Uterus (tissue), 4 donors: ENCODE results near the gene PRKG1. TPM values are rescaled to one million over a fixed set of nuclear protein-coding genes. Genes with fewer than 3 reads are reported as not detected.

Source experiments
- DNase-seq, 2 donors: peaks; one replicate each; pipeline ENCODE4 v3.0.0-alpha.2; 2019 to 2020
- H3K27ac ChIP-seq, 2 donors: fragments of 200-600 bp; sonication (generic); 1 replicate in 1 of 2; 2 replicates in 1 of 2; pipeline ENCODE4 v1.5.1; 2016 to 2018
- H3K27me3 ChIP-seq, 2 donors: fragments of 200-600 bp; sonication (generic); one replicate each; pipeline ENCODE4 v1.5.1; 2018 to 2019; ENCODE audit warnings: control low read depth in 1 of 2
- H3K36me3 ChIP-seq, 2 donors: fragments of 200-600 bp; sonication (generic); one replicate each; pipeline ENCODE4 v1.5.1; 2019; ENCODE audit warnings: control low read depth in 1 of 2
- H3K4me1 ChIP-seq, 2 donors: fragments of 200-600 bp; sonication (generic); one replicate each; pipeline ENCODE4 v1.5.1; 2018 to 2019; ENCODE audit warnings: control low read depth in 1 of 2
- H3K4me3 ChIP-seq, 2 donors: fragments of 200-600 bp; sonication (generic); 1 replicate in 1 of 2; 2 replicates in 1 of 2; pipeline ENCODE4 v1.5.1; 2018 to 2019; ENCODE audit warnings: mild to moderate bottlenecking in 1 of 2
- H3K9me3 ChIP-seq, 2 donors: fragments of 200-600 bp; sonication (generic); one replicate each; pipeline ENCODE4 v1.5.1; 2019; ENCODE audit warnings: control low read depth in 1 of 2
- POLR2A ChIP-seq, 2 donors: fragments of 450-650 bp; IDR thresholded peaks; one replicate each; pipeline ENCODE4 v1.6.1; 2016; ENCODE audit warnings: antibody characterized with exemption in 2 of 2, mild to moderate bottlenecking in 1 of 2, moderate library complexity in 1 of 2
- intact Hi-C: fragments of 100-400 bp; cut with DNase I; formaldehyde crosslinking; loops from one replicate; pipeline ENCODE4 v1.15.1; 2023; ENCODE audit warnings: low total_unique reads
- total RNA-seq, 4 donors: library from RNA; depleted of rRNA in 3 of 4; stranded (reverse); fragments of >200 nt in 3 of 4; gene quantifications; one replicate each; pipeline versions ENCODE4 v1.1.0 to v1.2.4, GENCODE V29; 2014 to 2023
- TF ChIP-seq, protein P1 (sequence below), 4 experiments: fragments of 200-600 bp in 2 of 4; fragments of 450-650 bp in 2 of 4; sonication (generic) in 2 of 4; IDR thresholded peaks; one replicate each; pipeline ENCODE4 v1.5.1; 2016 to 2019; ENCODE audit warnings: antibody characterized with exemption in 4 of 4, mild to moderate bottlenecking in 2 of 4, moderate library complexity in 1 of 4
- donor health status: DM: yes; HTN: yes; CAD: no.

The PRKG1 gene
- total RNA-seq, 4 donors from 2014 or later: 32.4 to 136 (median 69.6) TPM

DNA sequence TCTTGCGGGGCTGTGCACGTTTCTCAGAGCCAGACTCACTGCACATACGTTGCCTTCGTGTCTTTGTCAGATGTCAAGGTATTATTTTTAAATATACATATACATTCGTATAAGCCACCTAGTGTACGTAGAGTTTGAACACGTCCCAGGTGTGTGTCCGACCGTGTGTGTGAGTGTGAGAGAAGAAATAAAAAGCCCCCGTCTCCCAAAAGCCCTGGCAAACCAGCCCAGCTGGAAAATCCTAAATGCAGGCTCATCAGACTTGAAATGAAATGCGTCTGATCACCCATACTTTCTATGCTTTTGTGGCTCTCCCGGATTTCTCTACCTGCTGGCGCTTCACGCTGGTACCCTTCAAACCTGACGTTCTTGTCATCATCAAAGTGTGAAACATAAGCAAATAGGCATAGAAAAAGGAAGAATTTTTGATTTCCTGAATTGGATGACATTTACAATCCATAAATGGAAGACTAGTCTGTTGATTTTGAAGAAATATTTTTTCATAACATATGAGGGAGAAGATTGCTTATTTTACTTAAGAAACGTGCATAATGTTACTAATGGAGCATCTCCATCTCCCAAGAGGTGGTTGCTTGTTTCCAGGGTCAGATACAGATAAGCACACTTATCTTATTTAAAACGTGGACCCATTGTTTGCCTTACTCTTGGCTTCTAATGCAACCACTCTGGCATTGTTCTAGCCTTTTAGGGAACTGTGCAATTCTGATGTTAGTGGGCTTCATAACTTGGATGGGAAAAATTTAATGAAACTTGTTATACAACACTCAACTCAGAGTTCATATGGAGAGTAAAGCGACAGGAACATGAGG, 971 bp downstream of the PRKG1 start:
- Histone ChIP-seq H3K36me3 (no peaks in the 10 kb centered on the region), H3K27ac (peak overlapping the region; percentile 92 to 98), H3K9me3 (no peaks in the 10 kb centered on the region), H3K4me1 (peaks cover 0 to 6% of the 10 kb centered on the region in 2 donors), H3K27me3 (no peaks in the 10 kb centered on the region), H3K4me3 (peak overlapping the region; percentile 62 to 79)
- intact Hi-C loops: no loop called here
- TF ChIP-seq, protein P1, sequence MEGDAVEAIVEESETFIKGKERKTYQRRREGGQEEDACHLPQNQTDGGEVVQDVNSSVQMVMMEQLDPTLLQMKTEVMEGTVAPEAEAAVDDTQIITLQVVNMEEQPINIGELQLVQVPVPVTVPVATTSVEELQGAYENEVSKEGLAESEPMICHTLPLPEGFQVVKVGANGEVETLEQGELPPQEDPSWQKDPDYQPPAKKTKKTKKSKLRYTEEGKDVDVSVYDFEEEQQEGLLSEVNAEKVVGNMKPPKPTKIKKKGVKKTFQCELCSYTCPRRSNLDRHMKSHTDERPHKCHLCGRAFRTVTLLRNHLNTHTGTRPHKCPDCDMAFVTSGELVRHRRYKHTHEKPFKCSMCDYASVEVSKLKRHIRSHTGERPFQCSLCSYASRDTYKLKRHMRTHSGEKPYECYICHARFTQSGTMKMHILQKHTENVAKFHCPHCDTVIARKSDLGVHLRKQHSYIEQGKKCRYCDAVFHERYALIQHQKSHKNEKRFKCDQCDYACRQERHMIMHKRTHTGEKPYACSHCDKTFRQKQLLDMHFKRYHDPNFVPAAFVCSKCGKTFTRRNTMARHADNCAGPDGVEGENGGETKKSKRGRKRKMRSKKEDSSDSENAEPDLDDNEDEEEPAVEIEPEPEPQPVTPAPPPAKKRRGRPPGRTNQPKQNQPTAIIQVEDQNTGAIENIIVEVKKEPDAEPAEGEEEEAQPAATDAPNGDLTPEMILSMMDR (IDR thresholded peaks at IDR 0.05): no peak
- TF ChIP-seq POLR2A (IDR thresholded peaks at IDR 0.05): no peak
- DNase-seq: no peak

DNA sequence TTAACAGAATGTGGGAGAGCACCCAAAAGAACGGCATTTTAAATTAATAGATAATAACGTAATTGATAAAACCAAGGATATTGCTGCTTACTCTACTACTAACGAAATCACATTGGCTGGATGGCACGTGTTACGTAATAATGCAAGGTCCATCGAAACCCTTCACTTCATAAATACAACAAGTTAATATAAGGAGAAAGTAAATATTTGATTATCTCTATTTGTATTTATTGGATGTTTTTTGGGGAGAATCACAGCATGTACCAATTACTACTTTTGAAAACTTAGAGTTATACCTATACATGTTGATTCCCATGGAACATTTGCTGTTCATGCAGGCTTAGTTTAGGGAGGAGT, 1.6 kb downstream of the PRKG1 start:
- H3K4me3 ChIP-seq: peak overlapping the region; percentile 62 to 79
- no peaks in the 10 kb centered on the region for H3K9me3 ChIP-seq
- DNase-seq: no peak
- no peaks in the 10 kb centered on the region for H3K27me3 ChIP-seq
- peak overlapping the region; percentile 92 to 98 for H3K27ac ChIP-seq
- no peak for TF ChIP-seq POLR2A (IDR thresholded peaks at IDR 0.05)
- TF ChIP-seq, protein P1 (IDR thresholded peaks at IDR 0.05): no peak
- intact Hi-C loops: no loop called here
- peaks cover 0 to 6% of the 10 kb centered on the region in 2 donors for H3K4me1 ChIP-seq
- H3K36me3 ChIP-seq: no peaks in the 10 kb centered on the region

DNA sequence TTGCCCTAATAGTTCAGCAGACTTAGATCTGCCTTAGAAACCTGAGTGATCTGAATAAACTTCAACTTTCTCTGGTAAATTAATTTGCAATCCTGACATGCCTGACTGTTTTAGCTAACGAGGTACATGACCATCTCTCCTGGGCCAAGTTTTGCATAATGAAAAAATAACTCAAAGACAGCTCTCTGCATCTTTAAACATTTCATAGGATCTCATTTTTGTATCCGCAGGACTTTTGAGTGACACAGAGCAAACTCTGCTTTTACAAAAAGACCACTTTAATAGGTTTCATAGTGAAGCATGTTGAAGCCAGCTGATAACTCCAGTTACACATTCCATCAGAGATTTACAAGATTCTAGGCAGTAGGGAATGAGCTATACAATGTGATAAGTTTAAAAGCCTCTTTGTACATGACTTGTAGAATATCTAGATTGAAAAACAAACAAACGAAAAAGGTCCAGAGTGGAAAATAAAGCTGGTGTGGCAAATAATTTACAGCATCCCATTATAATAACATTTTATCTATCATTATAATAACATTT, 2.1 kb downstream of the PRKG1 start:
- H3K27ac ChIP-seq: peak overlapping the region; percentile 92 to 98
- intact Hi-C loops: no loop called here
- peak overlapping the region; percentile 62 to 79 for H3K4me3 ChIP-seq
- H3K36me3 ChIP-seq: no peaks in the 10 kb centered on the region
- no peaks in the 10 kb centered on the region for H3K27me3 ChIP-seq
- no peak for DNase-seq
- TF ChIP-seq, protein P1 (IDR thresholded peaks at IDR 0.05): no peak
- no peak for TF ChIP-seq POLR2A (IDR thresholded peaks at IDR 0.05)
- peaks cover 0 to 6% of the 10 kb centered on the region in 2 donors for H3K4me1 ChIP-seq
- no peaks in the 10 kb centered on the region for H3K9me3 ChIP-seq

DNA sequence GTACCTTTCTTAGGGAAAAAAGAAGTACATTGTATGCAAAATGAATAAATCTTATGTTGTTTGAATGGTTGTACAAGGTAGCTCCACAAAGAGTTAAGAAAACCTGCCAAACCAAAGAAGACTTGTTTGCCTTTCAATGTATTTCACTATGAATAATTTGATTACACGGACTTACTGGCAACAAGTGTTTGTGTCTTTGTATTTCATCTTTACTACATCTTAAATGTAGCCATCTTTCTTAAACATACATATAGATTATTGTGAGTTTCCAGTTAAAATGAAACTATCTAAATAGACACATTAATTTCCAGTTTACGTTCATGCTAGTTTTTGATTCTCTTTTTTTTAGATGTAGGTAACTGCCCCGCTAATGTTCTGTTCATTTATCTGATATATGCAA, 2.8 kb downstream of the PRKG1 start:
- no peak for TF ChIP-seq POLR2A (IDR thresholded peaks at IDR 0.05)
- TF ChIP-seq, protein P1 (IDR thresholded peaks at IDR 0.05): no peak
- Histone ChIP-seq H3K27ac (peak overlapping the region; percentile 92 to 98), H3K4me3 (peak overlapping the region in 1 of 2 donors; percentile 79), H3K36me3 (no peaks in the 10 kb centered on the region), H3K4me1 (peaks cover 0 to 6% of the 10 kb centered on the region in 2 donors), H3K27me3 (no peaks in the 10 kb centered on the region), H3K9me3 (no peaks in the 10 kb centered on the region)
- no peak for DNase-seq
- intact Hi-C loops: no loop called here

DNA sequence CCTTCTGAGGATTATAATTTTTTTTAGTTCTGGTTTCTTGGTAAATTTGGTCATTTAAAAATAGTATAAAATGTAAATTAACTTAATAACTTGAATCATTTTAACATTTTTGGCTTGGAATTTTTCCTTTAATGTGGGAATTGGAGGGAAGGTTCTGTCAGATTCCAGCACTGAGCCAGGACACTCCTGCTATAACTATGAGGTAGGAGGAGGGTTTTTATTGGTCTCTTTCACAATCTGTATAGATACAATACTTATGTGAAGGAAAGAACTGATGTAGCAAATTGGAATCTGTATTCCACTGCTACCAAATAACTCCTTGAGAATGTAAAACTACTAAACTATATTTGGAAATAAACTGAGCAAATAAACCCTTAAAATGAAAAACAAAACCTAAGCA, 3.2 kb downstream of the PRKG1 start:
- Histone ChIP-seq H3K4me1 (peaks cover 0 to 5% of the 10 kb centered on the region in 2 donors), H3K27ac (peak overlapping the region; percentile 34 to 98), H3K27me3 (no peaks in the 10 kb centered on the region), H3K9me3 (no peaks in the 10 kb centered on the region), H3K36me3 (no peaks in the 10 kb centered on the region), H3K4me3 (peak overlapping the region in 1 of 2 donors; percentile 79)
- DNase-seq: no peak
- intact Hi-C loops: no loop called here
- no peak for TF ChIP-seq POLR2A (IDR thresholded peaks at IDR 0.05)
- TF ChIP-seq, protein P1 (IDR thresholded peaks at IDR 0.05): no peak
